SK-N-MC (cell line): ENCODE data around the gene ADAMTSL1.

Experiments
- DNase-seq: peaks from one replicate; pipeline ENCODE4 v3.0.0-alpha.2; 2011; ENCODE audit warnings: low read depth, low spot score
- H3K27ac ChIP-seq: fragments of 200-600 bp; sonication (generic); 2 replicates; pipeline ENCODE4 v1.5.1; 2016; ENCODE audit warnings: mixed run types
- H3K36me3 ChIP-seq: fragments of 200-600 bp; sonication (generic); 2 replicates; pipeline ENCODE4 v1.6.1; 2017; ENCODE audit warnings: antibody characterized with exemption, low read length, mixed read lengths; ENCODE audit not compliant: insufficient read depth
- H3K4me3 ChIP-seq: fragments of 200-600 bp; sonication (generic); 2 replicates; pipeline ENCODE4 v1.5.1; 2016
- H3K9ac ChIP-seq: fragments of 200-600 bp; sonication (generic); 2 replicates; pipeline ENCODE4 v1.8.0; 2017; ENCODE audit warnings: mixed run types, mixed read lengths; ENCODE audit not compliant: insufficient read length
- H3K9me3 ChIP-seq: fragments of 200-600 bp; sonication (generic); 2 replicates; pipeline ENCODE4 v1.6.1; 2017; ENCODE audit warnings: low read depth, mild to moderate bottlenecking, antibody characterized with exemption, low read length, moderate library complexity, mixed read lengths
- EZH2 ChIP-seq: fragments of 200-600 bp; sonication (generic); IDR thresholded peaks from one replicate; pipeline ENCODE4 v1.6.1; 2017; ENCODE audit warnings: antibody characterized with exemption
- FOXP2 ChIP-seq: optimal IDR thresholded peaks from 2 replicates; pipeline ENCODE3; 2011; ENCODE audit warnings: mild to moderate bottlenecking, moderate library complexity; ENCODE audit not compliant: insufficient read depth; ENCODE audit errors: extremely low read length, control extremely low read depth
- POLR2AphosphoS5 ChIP-seq: IDR thresholded peaks from 2 replicates; pipeline ENCODE4 v1.6.1; 2012; ENCODE audit warnings: mild to moderate bottlenecking, low read depth, low read length, borderline replicate concordance

The ADAMTSL1 gene

DNA sequence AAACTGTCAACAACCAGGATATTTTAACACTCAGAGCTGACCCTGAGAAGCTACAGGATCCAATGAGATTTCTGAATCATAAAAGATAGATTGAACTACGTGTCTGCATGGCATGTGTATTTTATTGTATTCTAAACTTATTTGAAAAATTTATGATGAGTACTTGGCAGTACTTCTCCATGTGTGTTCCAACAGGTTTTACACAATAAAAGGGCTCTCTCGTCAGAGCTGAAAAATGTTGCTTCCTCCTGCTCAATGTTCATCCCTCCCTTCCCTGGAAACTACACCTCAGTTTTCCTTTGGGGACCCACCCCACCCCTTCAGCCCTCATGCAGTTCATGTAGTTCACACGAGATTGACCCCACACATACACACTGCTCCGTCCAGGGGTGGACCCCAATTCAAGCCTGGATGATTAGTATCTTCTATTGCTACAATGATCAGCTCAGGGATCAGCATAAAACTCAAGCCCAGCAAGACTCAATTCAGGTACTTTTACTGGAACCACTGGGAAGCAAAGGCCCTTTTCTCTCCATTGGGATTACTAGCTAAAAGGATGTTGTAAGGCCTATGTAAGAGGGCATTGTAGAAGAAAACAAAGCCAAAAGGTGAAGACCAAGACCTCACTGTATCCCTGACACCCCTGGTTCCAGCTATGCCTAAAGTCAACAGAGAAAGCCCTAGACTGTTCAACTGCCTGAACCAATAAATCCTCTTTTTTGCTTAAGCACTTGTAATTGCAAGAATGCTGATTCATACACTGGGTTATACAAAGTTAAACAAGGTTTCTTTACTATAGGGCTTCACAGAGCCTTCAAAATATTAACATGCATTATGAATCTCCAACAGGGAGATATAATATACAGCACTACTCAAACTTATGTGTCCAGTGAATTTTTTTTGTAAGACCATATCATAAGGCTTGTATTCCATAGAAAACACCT, 446.5 kb downstream of the ADAMTSL1 start:
- Histone ChIP-seq H3K27ac (no peak overlapping the region), H3K4me3 (no peak overlapping the region), H3K9ac (no peak overlapping the region), H3K36me3 (no peaks in the 10 kb centered on the region), H3K9me3 (no peaks in the 10 kb centered on the region)
- no peak for DNase-seq
- no peak for TF ChIP-seq EZH2
- TF ChIP-seq FOXP2 = no peak
- TF ChIP-seq POLR2AphosphoS5 = no peak

DNA sequence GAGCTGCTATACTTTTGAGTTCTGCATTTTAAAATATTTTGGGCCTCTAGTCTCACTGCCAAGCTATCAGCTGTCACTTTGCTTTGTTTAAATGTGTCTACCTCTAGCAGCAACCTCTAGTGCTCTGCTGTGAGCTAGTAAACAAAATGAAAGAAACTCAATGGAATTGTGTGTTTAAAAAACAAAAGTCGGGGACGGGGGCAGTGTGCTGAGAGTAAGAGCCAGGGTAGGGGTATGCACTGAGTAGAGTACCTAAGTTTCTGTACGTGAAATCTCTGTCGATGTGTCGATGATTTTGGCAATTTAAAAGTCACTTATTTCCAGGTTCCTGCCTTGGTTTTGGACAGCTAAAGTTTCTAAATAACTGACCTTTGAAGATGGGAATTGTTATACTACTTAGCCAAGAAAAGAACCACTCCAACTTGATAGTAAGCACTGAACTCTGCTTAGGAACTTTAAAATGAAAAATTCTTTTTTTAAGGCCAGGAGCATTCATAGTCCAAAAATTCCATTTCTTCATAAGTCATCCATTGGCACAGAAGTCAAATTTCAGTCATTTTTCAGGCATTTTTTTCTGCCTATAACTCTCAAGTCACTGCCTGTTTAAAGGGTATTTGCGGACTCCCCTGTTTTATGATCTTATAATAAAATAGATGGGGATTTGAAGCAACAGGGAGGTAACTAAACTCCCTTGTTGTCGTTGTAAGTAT, 447.6 kb downstream of the ADAMTSL1 start:
- H3K36me3 ChIP-seq = no peaks in the 10 kb centered on the region
- no peak overlapping the region for H3K4me3 ChIP-seq
- TF ChIP-seq FOXP2 = no peak
- no peak for TF ChIP-seq EZH2
- no peak for TF ChIP-seq POLR2AphosphoS5
- no peak overlapping the region for H3K9ac ChIP-seq
- no peak for DNase-seq
- H3K9me3 ChIP-seq = no peaks in the 10 kb centered on the region
- no peak overlapping the region for H3K27ac ChIP-seq

DNA sequence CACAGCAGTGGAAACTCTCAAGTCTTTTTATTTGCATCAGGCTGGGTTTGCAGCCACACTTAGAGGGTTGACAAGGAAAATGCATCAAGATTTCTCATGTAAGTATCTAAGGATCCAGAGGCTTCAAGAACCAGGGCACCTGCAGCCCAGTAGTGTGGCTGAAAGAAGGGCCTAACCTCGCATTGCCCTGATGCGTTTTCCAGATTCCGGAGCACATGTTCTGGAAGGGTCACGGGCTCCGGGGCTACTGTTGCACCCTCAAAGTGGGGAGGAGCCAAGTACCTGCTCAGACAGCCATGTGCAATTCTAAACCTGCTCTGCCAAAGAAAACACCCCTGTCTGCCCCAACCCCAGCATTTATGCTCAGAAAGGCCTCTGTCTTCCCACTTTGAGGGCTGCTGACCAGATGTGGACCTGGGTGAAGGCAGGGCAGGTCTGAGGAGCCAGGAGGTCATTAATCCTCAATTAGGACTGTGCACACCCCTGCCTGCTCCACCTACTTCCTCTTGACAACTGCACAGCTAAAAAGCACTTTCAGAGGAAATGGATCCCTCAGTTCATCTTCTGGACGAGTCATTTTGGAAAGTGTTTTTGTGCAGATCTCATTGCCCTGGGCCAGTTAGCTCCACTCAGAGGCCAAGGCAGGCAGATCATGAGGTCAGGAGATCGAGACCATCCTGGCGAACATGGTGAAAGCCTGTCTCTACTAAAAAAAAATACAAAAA, 448.4 kb downstream of the ADAMTSL1 start:
- H3K4me3 ChIP-seq = no peak overlapping the region
- TF ChIP-seq EZH2 (no peak), FOXP2 (no peak), POLR2AphosphoS5 (no peak)
- H3K36me3 ChIP-seq = no peaks in the 10 kb centered on the region
- no peak overlapping the region for H3K9ac ChIP-seq
- no peak overlapping the region for H3K27ac ChIP-seq
- no peak for DNase-seq
- no peaks in the 10 kb centered on the region for H3K9me3 ChIP-seq

DNA sequence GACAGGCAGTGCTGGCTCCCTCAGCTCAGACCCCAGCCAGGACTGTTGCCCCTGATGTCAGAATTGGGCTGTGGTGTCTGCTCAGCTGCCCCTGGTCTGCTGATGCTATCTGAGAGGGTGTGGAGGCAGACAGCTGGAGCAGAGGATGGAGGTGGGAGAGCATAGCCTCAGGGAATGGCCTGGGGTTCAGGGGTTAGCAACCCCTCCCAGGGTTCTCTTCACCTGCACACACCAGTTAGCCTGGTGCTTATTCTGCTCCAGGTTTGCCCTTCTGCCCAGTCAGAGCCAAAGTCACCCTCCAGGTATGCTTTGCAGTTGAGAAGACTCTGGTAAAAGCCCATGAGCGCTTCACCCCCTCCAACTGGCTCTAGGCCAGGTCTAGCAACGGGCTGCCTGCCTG, 449.2 kb downstream of the ADAMTSL1 start:
- Histone ChIP-seq H3K9me3 (no peaks in the 10 kb centered on the region), H3K36me3 (no peaks in the 10 kb centered on the region), H3K9ac (no peak overlapping the region), H3K27ac (no peak overlapping the region), H3K4me3 (no peak overlapping the region)
- DNase-seq = no peak
- TF ChIP-seq POLR2AphosphoS5 = no peak
- TF ChIP-seq EZH2 = no peak
- TF ChIP-seq FOXP2 = no peak

DNA sequence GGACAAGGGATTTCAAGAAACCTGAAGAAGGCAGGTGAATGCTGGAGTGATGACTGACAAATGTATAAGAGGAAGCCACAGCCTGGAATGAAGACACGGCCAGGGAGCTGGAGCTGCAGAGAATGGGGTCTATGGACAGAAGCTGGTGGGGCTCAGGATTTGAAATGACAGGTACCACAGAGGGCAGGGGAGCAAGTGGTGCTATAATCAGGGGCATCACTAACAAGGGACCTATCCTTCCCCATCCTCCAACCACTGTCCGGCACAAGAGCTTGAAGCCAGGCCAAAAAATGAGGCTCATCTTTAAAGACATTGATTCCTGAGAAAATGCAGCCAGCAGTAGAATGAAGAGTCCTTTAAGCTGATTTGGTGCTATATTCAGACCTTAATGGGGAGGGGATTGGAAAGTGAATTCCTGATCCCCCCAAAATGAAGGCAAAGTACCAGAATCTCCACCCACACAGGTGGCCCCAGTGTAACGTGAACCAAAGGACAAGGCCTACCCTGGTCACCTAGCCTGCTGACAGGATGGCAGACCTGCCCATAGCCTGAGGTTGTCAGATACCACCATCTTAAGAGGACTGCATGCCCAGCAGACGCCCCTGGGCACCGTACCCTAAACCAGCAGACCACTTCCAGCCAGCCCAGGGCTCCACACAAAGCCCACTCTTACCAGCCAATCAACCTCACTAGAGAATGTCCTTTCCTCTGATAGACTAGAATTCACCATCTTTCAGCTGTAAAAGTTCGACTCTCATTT, 449.9 kb downstream of the ADAMTSL1 start:
- Histone ChIP-seq H3K9me3 (no peaks in the 10 kb centered on the region), H3K36me3 (no peaks in the 10 kb centered on the region), H3K4me3 (no peak overlapping the region), H3K27ac (no peak overlapping the region), H3K9ac (no peak overlapping the region)
- TF ChIP-seq POLR2AphosphoS5 (no peak), FOXP2 (no peak), EZH2 (no peak)
- DNase-seq = no peak

DNA sequence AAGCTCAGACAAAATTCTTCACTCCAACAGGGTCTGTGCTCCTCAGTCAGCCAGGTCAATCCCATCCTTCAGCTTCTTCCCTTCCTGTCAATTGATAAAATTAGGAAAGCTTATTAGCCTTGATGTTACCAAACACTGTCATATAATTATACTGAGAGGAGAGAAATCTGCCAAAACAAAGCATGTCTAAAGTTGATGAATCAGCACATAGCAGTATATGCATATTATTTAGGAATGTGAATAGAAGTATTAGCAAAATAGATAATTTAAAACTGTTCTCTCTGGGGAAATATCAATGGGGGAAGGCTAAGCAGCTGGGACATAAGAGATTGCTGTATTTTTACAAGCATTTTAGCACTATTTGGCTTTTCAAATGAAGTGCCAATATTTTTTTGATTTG, 451.9 kb downstream of the ADAMTSL1 start:
- H3K27ac ChIP-seq = no peak overlapping the region
- H3K9me3 ChIP-seq = no peaks in the 10 kb centered on the region
- TF ChIP-seq POLR2AphosphoS5 (no peak), EZH2 (no peak), FOXP2 (no peak)
- H3K4me3 ChIP-seq = no peak overlapping the region
- H3K9ac ChIP-seq = no peak overlapping the region
- H3K36me3 ChIP-seq = no peaks in the 10 kb centered on the region
- DNase-seq = no peak

DNA sequence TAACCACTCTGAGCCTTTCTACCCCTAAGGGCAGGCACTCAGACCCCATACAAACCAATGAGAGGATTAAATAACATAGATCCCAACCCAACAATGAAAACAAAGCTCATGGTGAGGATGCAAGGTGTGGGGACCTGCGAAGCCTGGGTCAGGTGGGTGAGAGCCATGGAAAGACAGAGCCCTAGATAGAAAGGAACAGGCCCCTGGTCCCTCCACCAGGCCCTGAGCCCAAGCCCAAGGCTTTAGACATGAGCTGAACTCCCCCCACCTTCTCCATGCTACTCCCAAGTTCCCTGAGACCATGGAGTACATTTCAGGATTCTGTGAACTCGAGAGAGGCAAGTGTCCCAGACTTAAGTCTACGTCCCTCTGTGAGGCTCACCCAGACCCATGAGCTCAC, 452.6 kb downstream of the ADAMTSL1 start:
- no peak overlapping the region for H3K27ac ChIP-seq
- no peak overlapping the region for H3K9ac ChIP-seq
- TF ChIP-seq FOXP2 = no peak
- TF ChIP-seq EZH2 = no peak
- TF ChIP-seq POLR2AphosphoS5 = no peak
- no peak for DNase-seq
- H3K36me3 ChIP-seq = no peaks in the 10 kb centered on the region
- no peaks in the 10 kb centered on the region for H3K9me3 ChIP-seq
- no peak overlapping the region for H3K4me3 ChIP-seq
